ENCODE data around the gene YBX1. TPM values are rescaled to one million over a fixed set of nuclear protein-coding genes. Genes with fewer than 3 reads are reported as not detected.
"Not testable (repeated sequence)": the region's sequence is repeated elsewhere in the genome, so short reads cannot be mapped to it uniquely, and the experiment has no call there.

Gene YBX1
- total and polyA plus RNA-seq, 2 donors (not counting 1 experiment from before 2014, with no cell fraction given) = 164 to 345 TPM

DNA sequence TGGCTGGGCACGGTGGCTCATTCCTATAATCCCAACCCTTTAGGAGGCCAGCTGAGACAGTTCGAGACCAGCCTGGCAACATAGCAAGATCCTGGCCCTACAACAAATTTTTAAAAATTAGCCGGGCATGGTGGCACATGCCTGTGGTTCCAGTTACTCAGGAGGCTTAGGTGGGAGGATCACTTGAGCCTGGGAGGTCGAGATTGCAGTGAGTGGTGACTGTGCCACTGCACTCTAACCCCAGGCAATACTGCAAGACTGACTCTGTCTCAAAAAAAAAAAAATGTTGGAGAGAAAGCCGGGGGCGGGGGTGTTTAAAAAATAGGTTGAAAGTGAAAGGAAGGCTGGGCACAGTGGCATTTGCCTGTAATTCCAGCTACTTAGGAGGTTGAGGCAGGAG is 41.3 kb downstream of the YBX1 start:
- Mint-ChIP-seq H3K27ac (no peak overlapping the region), H3K4me3 (no peak overlapping the region)
- 87% methylated on average over 5 of the region's 6 CpGs for WGBS (ENCODE audit: insufficient coverage)

DNA sequence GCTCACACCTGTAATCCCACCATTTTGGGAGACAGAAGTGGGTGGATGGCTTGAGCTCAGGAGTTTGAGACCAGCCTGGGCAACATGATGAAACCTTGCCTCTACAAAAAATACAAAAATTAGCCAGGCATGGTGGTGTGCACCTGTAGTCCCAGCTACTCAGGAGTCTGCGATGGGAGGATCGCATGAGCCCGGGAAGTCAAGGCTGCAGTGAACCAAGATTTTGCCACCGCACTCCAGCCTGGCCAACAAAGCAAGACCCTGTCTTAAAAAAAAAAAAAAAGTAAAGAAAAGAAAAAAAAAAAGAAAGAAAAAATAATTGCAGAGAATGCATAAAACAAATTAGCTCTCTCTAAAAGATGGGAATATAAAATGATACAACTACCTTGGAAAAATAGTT is 43.6 kb downstream of the YBX1 start:
- CTCF ChIA-PET; intact Hi-C loops (cut with micrococcal nuclease): not testable (repeated sequence)

More for the DNA sequence above, 41.3 kb downstream of the YBX1 start:
- Histone ChIP-seq H3K4me2 (replicated peaks; ENCODE audit: low read depth, low read length, poor library complexity, severe bottlenecking) (no peak overlapping the region), H3K9me3 (ENCODE audit: control extremely low read depth in 1 of 3, control insufficient read depth in 2 of 3, insufficient read depth in 1 of 3, low read length in 2 of 3) (no peaks in the 10 kb centered on the region), H3K79me2 (ENCODE audit: control insufficient read depth, insufficient read depth, low read length) (no peaks in the 10 kb centered on the region), H4K20me1 (ENCODE audit: control insufficient read depth, insufficient read depth, low read length, poor library complexity, severe bottlenecking) (no peaks in the 10 kb centered on the region), H3K4me3 (ENCODE audit: control extremely low read depth in 1 of 5, extremely low read depth in 1 of 5, insufficient read depth in 1 of 5, low read depth in 2 of 5, low read length in 4 of 5) (no peak overlapping the region), H3K4me1 (ENCODE audit: control insufficient read depth in 2 of 2, insufficient read depth in 2 of 2, low read length in 2 of 2) (no peaks in the 10 kb centered on the region), H2AFZ (ENCODE audit: insufficient read depth, low read depth, low read length, poor library complexity, severe bottlenecking) (no peak overlapping the region), H3K27me3 (replicated peaks in 1 of 4; ENCODE audit: control extremely low read depth in 1 of 4, control insufficient read depth in 3 of 4, insufficient read depth in 4 of 4, low read length in 3 of 4) (no peaks in the 10 kb centered on the region), H3K36me3 (replicated peaks in 1 of 2; ENCODE audit: control extremely low read depth in 1 of 2, control insufficient read depth in 1 of 2, extremely low read depth in 1 of 2, insufficient read depth in 2 of 2, low read length in 1 of 2) (peaks cover 0 to 2% of the 10 kb centered on the region in 2 experiments), H3K27ac (ENCODE audit: low read length in 2 of 2) (no peak overlapping the region), H3K9ac (ENCODE audit: low read length) (no peak overlapping the region)
- H3K4me1 Mint-ChIP-seq = no peaks in the 10 kb centered on the region
- no peaks in the 10 kb centered on the region for H3K9me3 Mint-ChIP-seq (ENCODE audit: insufficient read depth)
- TF ChIP-seq, protein P1, sequence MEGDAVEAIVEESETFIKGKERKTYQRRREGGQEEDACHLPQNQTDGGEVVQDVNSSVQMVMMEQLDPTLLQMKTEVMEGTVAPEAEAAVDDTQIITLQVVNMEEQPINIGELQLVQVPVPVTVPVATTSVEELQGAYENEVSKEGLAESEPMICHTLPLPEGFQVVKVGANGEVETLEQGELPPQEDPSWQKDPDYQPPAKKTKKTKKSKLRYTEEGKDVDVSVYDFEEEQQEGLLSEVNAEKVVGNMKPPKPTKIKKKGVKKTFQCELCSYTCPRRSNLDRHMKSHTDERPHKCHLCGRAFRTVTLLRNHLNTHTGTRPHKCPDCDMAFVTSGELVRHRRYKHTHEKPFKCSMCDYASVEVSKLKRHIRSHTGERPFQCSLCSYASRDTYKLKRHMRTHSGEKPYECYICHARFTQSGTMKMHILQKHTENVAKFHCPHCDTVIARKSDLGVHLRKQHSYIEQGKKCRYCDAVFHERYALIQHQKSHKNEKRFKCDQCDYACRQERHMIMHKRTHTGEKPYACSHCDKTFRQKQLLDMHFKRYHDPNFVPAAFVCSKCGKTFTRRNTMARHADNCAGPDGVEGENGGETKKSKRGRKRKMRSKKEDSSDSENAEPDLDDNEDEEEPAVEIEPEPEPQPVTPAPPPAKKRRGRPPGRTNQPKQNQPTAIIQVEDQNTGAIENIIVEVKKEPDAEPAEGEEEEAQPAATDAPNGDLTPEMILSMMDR (IDR thresholded peaks at IDR 0.05) = no peak
- no peak for TF ChIP-seq EZH2 (IDR thresholded peaks at IDR 0.05; ENCODE audit: borderline replicate concordance, insufficient read depth, low read depth, low read length, poor library complexity, severe bottlenecking)
- intact Hi-C loops (cut with micrococcal nuclease) = no loop called here
- no peaks in the 10 kb centered on the region for H3K27me3 Mint-ChIP-seq
- ATAC-seq (ENCODE audit: low read depth) (no peak), DNase-seq (no peak)
- POLR2A ChIA-PET = interaction anchor here (0.7 kb wide), 1 partner anchor 33 kb away, joined by 5 read pairs; no protein-coding TSS in a partner anchor
- CTCF ChIA-PET = interaction anchor here (1.0 kb wide), 1 partner anchor 23 kb away, joined by 3 read pairs; no protein-coding TSS in a partner anchor

More for the DNA sequence above, 43.6 kb downstream of the YBX1 start:
- H3K4me2 ChIP-seq (replicated peaks; ENCODE audit: low read depth, low read length, poor library complexity, severe bottlenecking); ATAC-seq (ENCODE audit: low read depth); POLR2A ChIA-PET; H3K27ac Mint-ChIP-seq; H3K4me1 Mint-ChIP-seq; H3K79me2 ChIP-seq (ENCODE audit: control insufficient read depth, insufficient read depth, low read length); H3K36me3 ChIP-seq (replicated peaks in 1 of 2; ENCODE audit: control extremely low read depth in 1 of 2, control insufficient read depth in 1 of 2, extremely low read depth in 1 of 2, insufficient read depth in 2 of 2, low read length in 1 of 2); H2AFZ ChIP-seq (ENCODE audit: insufficient read depth, low read depth, low read length, poor library complexity, severe bottlenecking); H3K4me1 ChIP-seq (ENCODE audit: control insufficient read depth in 2 of 2, insufficient read depth in 2 of 2, low read length in 2 of 2); H3K9me3 ChIP-seq (ENCODE audit: control extremely low read depth in 1 of 3, control insufficient read depth in 2 of 3, insufficient read depth in 1 of 3, low read length in 2 of 3); H3K27me3 Mint-ChIP-seq; H3K9me3 Mint-ChIP-seq (ENCODE audit: insufficient read depth); H3K4me3 Mint-ChIP-seq; H3K9ac ChIP-seq (ENCODE audit: low read length); H4K20me1 ChIP-seq (ENCODE audit: control insufficient read depth, insufficient read depth, low read length, poor library complexity, severe bottlenecking); H3K27me3 ChIP-seq (replicated peaks in 1 of 4; ENCODE audit: control extremely low read depth in 1 of 4, control insufficient read depth in 3 of 4, insufficient read depth in 4 of 4, low read length in 3 of 4); H3K27ac ChIP-seq (ENCODE audit: low read length in 2 of 2); H3K4me3 ChIP-seq (ENCODE audit: control extremely low read depth in 1 of 5, extremely low read depth in 1 of 5, insufficient read depth in 1 of 5, low read depth in 2 of 5, low read length in 4 of 5); DNase-seq: not testable (repeated sequence)
- 100% methylated on average over 3 of the region's 4 CpGs for WGBS (ENCODE audit: insufficient coverage)

All from B cell (primary cell).